HG03469 (cell line): ENCODE measurements around the gene NUP88.
A peak's percentile ranks its signal among the peaks of the same experiment; 100 is the strongest.
"Not testable (repeated sequence)": the region's sequence is repeated elsewhere in the genome, so short reads cannot be mapped to it uniquely, and the experiment has no call there.

ENCODE experiments used
- ATAC-seq: cut with Tn5 transposase; IDR thresholded peaks from one replicate; pipeline ENCODE4 v1.9.1; 2021; ENCODE audit warnings: mild to moderate bottlenecking, moderate library complexity, moderate number of reproducible peaks; ENCODE audit not compliant: unreplicated experiment

NUP88 gene

GRCh38 chr17:5419356-5419958 is at the start of gene NUP88:
TSS of gene NUP88 (minus strand) at chr17:5419662. CDS start at chr17:5419650, 12 bp downstream.
- ATAC-seq = peak; percentile 69

- ATAC-seq = no peak
Observed at GRCh38 chr17:5468075-5468473, 48.6 kb upstream of the NUP88 start.

GRCh38 chr17:5467416-5467815 is 48.0 kb upstream of the NUP88 start:
- ATAC-seq = no peak

GRCh38 chr17:5466295-5466694 is 46.8 kb upstream of the NUP88 start:
- ATAC-seq = no peak

GRCh38 chr17:5464717-5465507 is 45.5 kb upstream of the NUP88 start:
- ATAC-seq = no peak

- ATAC-seq = no peak
Observed at GRCh38 chr17:5446786-5447185, 27.3 kb upstream of the NUP88 start.

GRCh38 chr17:5444209-5444608 is 24.7 kb upstream of the NUP88 start:
- ATAC-seq = no peak

GRCh38 chr17:5443728-5444127 is 24.3 kb upstream of the NUP88 start:
- ATAC-seq = no peak

GRCh38 chr17:5439446-5439764 is 19.9 kb upstream of the NUP88 start:
- ATAC-seq = no peak

GRCh38 chr17:5438716-5439445 is 19.4 kb upstream of the NUP88 start, which contains the start of gene C1QBP:
TSS of gene C1QBP (minus strand) at chr17:5439155. CDS start at chr17:5439073, 82 bp downstream.
- ATAC-seq = peak; percentile 57

- no peak for ATAC-seq
Observed at GRCh38 chr17:5437721-5438317, 18.4 kb upstream of the NUP88 start.

- not testable (repeated sequence) for ATAC-seq
Observed at GRCh38 chr17:5435781-5436315, 16.4 kb upstream of the NUP88 start.

GRCh38 chr17:5434984-5435383 is 15.5 kb upstream of the NUP88 start:
- ATAC-seq = no peak

- no peak for ATAC-seq
Observed at GRCh38 chr17:5431949-5432556, 12.6 kb upstream of the NUP88 start.

- not testable (repeated sequence) for ATAC-seq
Observed at GRCh38 chr17:5431234-5431633, 11.8 kb upstream of the NUP88 start.

- no peak for ATAC-seq
Observed at GRCh38 chr17:5430413-5430999, 11.0 kb upstream of the NUP88 start.

- ATAC-seq = no peak
Observed at GRCh38 chr17:5429191-5429887, 9.9 kb upstream of the NUP88 start.

- no peak for ATAC-seq
Observed at GRCh38 chr17:5425826-5426225, 6.4 kb upstream of the NUP88 start.

GRCh38 chr17:5424909-5425308 is 5.4 kb upstream of the NUP88 start:
- no peak for ATAC-seq

GRCh38 chr17:5422505-5422904 is 3.0 kb upstream of the NUP88 start:
- ATAC-seq = no peak
